GM23248 (cell line): ENCODE data around the gene GLI2. TPM values are rescaled to one million over a fixed set of nuclear protein-coding genes. Genes with fewer than 3 reads are reported as not detected.

Source experiments
- DNase-seq: peaks from one replicate; pipeline ENCODE4 v3.0.0-alpha.2; 2015
- H2AFZ ChIP-seq: fragments of 200-600 bp; sonication (generic); 2 replicates; pipeline ENCODE4 v1.6.1; 2016; ENCODE audit warnings: antibody characterized with exemption
- H3F3A ChIP-seq: fragments of 200-600 bp; sonication (generic); 2 replicates; pipeline ENCODE4 v1.6.1; 2016; ENCODE audit warnings: mild to moderate bottlenecking, antibody characterized with exemption, mixed run types; ENCODE audit not compliant: insufficient read depth
- H3K27ac ChIP-seq: fragments of 200-600 bp; sonication (generic); 2 replicates; pipeline ENCODE4 v1.5.1; 2016; ENCODE audit warnings: mild to moderate bottlenecking
- H3K27me3 ChIP-seq: fragments of 200-600 bp; sonication (generic); replicated peaks from 2 replicates; pipeline ENCODE4 v1.6.1; 2016; ENCODE audit warnings: mild to moderate bottlenecking; ENCODE audit not compliant: insufficient read depth
- H3K36me3 ChIP-seq: fragments of 200-600 bp; sonication (generic); 2 replicates; pipeline ENCODE4 v1.6.1; 2016; ENCODE audit warnings: low read depth, mild to moderate bottlenecking
- H3K4me1 ChIP-seq: fragments of 200-600 bp; sonication (generic); 2 replicates; pipeline ENCODE4 v1.6.1; 2016; ENCODE audit warnings: mild to moderate bottlenecking; ENCODE audit not compliant: insufficient read depth
- H3K4me2 ChIP-seq: fragments of 200-600 bp; sonication (generic); one replicate; pipeline ENCODE4 v1.6.1; 2016; ENCODE audit warnings: mild to moderate bottlenecking; ENCODE audit not compliant: unreplicated experiment
- H3K4me3 ChIP-seq: fragments of 200-600 bp; sonication (generic); 2 replicates; pipeline ENCODE4 v1.5.1; 2016; ENCODE audit warnings: mild to moderate bottlenecking
- H3K79me2 ChIP-seq: fragments of 200-600 bp; sonication (generic); 2 replicates; pipeline ENCODE4 v1.6.1; 2016; ENCODE audit warnings: mild to moderate bottlenecking; ENCODE audit not compliant: insufficient read depth
- H3K9ac ChIP-seq: fragments of 200-600 bp; sonication (generic); 2 replicates; pipeline ENCODE4 v1.6.1; 2016; ENCODE audit warnings: mild to moderate bottlenecking
- H3K9me2 ChIP-seq: fragments of 200-600 bp; sonication (generic); 2 replicates; pipeline ENCODE4 v1.6.1; 2016; ENCODE audit warnings: mixed run types, mild to moderate bottlenecking, moderate library complexity; ENCODE audit not compliant: insufficient read depth
- H3K9me3 ChIP-seq: fragments of 200-600 bp; sonication (generic); one replicate; pipeline ENCODE4 v1.6.1; 2017; ENCODE audit warnings: low read depth
- H4K20me1 ChIP-seq: fragments of 200-600 bp; sonication (generic); 2 replicates; pipeline ENCODE4 v1.6.0; 2016; ENCODE audit not compliant: insufficient read depth
- EZH2 ChIP-seq: fragments of 200-600 bp; sonication (generic); IDR thresholded peaks from 2 replicates; pipeline ENCODE4 v1.6.1; 2018; ENCODE audit warnings: antibody characterized with exemption, mild to moderate bottlenecking; ENCODE audit not compliant: insufficient read depth, poor library complexity, severe bottlenecking
- EZH2phosphoT487 ChIP-seq: fragments of 200-600 bp; sonication (generic); IDR thresholded peaks from 2 replicates; pipeline ENCODE4 v1.6.1; 2018; ENCODE audit warnings: antibody characterized with exemption, moderate library complexity, mild to moderate bottlenecking, low read depth; ENCODE audit not compliant: insufficient read depth
- WGBS, 2 experiments: methylation state at CpG; one replicate each; pipeline ENCODE4 v1.1.6; 2015 to 2017; ENCODE audit warnings: low lambda C conversion rate in 2 of 2, low coverage in 1 of 2; ENCODE audit errors: missing lambda C conversion rate in 2 of 2; 5-methylcytosine and 5-hydroxymethylcytosine counted together
- in situ Hi-C: fragments of 300-500 bp; cut with MboI; formaldehyde crosslinking; loops from 2 replicates; pipeline ENCODE4 v1.15.0; 2020
- polyA plus RNA-seq: library from polyadenylated mRNA; unstranded; fragments of >200 nt; fragmentation: Nextera tagmentation; extraction: Ambion mirVana; gene quantifications from 2 replicates; pipeline ENCODE4 v1.2.1, GENCODE V29; 2016
- total RNA-seq: library from RNA; depleted of rRNA; stranded (reverse); fragments of >200 nt; shearing (Covaris generic); gene quantifications from 2 replicates; pipeline ENCODE4 v1.2.3, GENCODE V29; 2014

GLI2 gene
- total and polyA plus RNA-seq, 2 experiments from 2014 or later, result 8.3 to 9.0 TPM

DNA sequence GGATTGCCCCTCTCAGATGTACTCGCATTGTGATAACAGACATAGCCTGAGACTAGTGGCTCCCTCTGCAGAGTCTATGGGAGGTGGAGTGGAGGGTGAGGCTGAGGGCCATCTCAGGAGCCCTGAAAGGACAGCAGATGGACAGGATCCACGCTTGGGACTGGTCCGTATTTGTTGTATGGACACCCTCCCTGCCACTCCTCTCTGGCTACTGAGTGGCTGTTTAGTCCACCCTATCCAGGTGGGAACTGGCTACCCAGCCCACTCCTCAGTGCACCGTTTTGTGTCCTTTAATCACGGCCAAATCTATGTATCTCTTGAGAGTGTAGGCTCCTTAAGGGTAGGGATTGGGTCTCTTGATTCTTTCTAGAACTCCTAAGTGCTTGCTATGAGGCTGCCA is 4.5 kb upstream of the GLI2 start:
- no peaks in the 10 kb centered on the region for H3K79me2 ChIP-seq
- in situ Hi-C loops, result no loop called here
- peaks cover 11% of the 10 kb centered on the region for H3K4me1 ChIP-seq
- H3K4me2 ChIP-seq, result no peak overlapping the region
- no peaks in the 10 kb centered on the region for H3K36me3 ChIP-seq
- H3K27me3 ChIP-seq, result no peaks in the 10 kb centered on the region
- no peak overlapping the region for H3K27ac ChIP-seq
- DNase-seq, result no peak
- H3F3A ChIP-seq, result peaks cover 12% of the 10 kb centered on the region; the same call in 1 of the 2 replicates
- no peak overlapping the region for H3K4me3 ChIP-seq
- no peaks in the 10 kb centered on the region for H4K20me1 ChIP-seq
- WGBS, 2 experiments, result 97 to 99% methylated on average over 5 of the region's 5 CpGs
- TF ChIP-seq EZH2, result no peak
- TF ChIP-seq EZH2phosphoT487, result no peak
- H3K9ac ChIP-seq, result no peak overlapping the region
- H3K9me2 ChIP-seq, result no peaks in the 10 kb centered on the region
- H3K9me3 ChIP-seq, result no peaks in the 10 kb centered on the region
- H2AFZ ChIP-seq, result no peak overlapping the region

DNA sequence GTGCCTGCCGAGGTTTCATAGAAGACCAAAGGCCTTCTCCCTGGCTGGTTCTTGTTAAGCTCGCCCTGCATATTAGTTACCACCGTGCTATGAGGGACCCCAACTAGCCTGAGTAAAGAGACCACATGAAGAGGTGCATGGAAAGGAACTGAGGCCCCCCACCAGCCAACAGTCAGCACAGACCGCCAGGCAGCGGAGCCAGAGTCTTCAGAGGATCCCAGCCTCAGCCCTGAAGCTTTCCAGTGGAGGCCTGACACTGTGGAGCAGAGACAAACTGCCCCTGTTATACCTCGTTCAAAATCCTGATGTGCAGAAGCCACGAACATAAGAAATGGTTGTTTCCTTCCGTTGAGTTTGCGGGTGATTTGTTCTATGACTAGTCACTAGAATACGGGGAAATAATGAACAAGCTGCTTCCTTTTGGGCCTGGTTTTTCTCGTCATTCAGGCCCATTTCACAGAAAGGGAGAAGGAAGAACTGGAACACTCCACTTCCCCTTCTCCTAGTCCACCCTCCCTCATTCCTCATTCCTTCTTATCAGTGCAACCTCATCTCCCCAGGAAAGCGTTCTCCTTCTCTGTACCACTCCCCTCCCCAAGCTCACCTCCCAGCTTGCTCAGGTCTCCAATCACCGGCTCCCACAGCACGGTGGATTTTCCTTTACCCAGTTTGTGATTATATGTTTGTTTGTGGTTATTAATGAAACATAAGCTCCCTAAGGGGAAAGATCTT is 3.0 kb upstream of the GLI2 start:
- peaks cover 4% of the 10 kb centered on the region for H3K79me2 ChIP-seq
- H3K36me3 ChIP-seq, result no peaks in the 10 kb centered on the region
- H3K9ac ChIP-seq, result no peak overlapping the region
- in situ Hi-C loops, result no loop called here
- no peak overlapping the region for H3K4me2 ChIP-seq
- H3K27me3 ChIP-seq, result no peaks in the 10 kb centered on the region
- H3K4me1 ChIP-seq, result peaks cover 11% of the 10 kb centered on the region
- WGBS, 2 experiments, result 96 to 97% methylated on average over 14 of the region's 14 CpGs
- H3F3A ChIP-seq, result peaks cover 12% of the 10 kb centered on the region; the same call in 1 of the 2 replicates
- TF ChIP-seq EZH2 (no peak), EZH2phosphoT487 (no peak)
- no peaks in the 10 kb centered on the region for H4K20me1 ChIP-seq
- no peak for DNase-seq
- no peak overlapping the region for H3K4me3 ChIP-seq
- no peaks in the 10 kb centered on the region for H3K9me2 ChIP-seq
- H2AFZ ChIP-seq, result no peak overlapping the region
- H3K27ac ChIP-seq, result no peak overlapping the region
- no peaks in the 10 kb centered on the region for H3K9me3 ChIP-seq

DNA sequence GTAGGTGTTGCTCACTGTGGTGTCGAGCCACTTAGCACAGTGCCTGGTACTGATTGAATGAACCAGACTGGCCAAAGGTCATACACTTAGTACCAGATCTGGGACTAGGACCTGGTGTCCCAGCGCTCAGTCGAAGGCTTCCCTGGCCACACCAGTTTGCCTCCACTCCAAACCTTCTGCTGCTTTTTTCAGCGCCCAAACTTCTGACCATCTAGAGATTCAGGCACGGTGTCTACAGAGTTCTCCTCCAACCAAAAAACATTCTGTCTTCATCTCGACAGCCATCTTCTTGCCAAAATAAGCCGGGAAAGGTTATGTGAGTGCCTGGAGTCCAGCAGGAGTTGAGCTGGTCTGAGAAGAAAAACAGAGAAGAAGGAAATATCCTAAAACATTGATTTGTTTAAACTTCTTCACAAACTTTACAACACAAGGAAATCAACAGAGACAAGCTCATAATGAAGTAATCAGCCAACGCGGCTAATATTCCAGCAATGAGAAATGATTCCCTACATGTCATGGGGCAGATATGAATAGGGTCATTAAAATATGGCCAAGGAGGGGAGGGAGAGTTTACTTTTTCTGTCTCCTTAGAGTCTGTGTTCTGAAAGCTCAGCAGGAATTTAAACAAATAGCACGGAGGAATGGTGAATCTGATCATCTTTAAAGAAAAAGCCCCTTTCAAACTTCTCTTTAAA is 2.3 kb upstream of the GLI2 start:
- in situ Hi-C loops, result no loop called here
- Histone ChIP-seq H3K36me3 (no peaks in the 10 kb centered on the region), H2AFZ (peak overlapping the region; percentile 19; the same call in 1 of the 2 replicates), H3K9me2 (no peaks in the 10 kb centered on the region), H4K20me1 (no peaks in the 10 kb centered on the region), H3K27ac (no peak overlapping the region), H3K9ac (no peak overlapping the region), H3K4me3 (no peak overlapping the region), H3K4me1 (peaks cover 19% of the 10 kb centered on the region), H3K4me2 (peak overlapping the region; percentile 28), H3K79me2 (peaks cover 12% of the 10 kb centered on the region), H3K27me3 (no peaks in the 10 kb centered on the region), H3K9me3 (no peaks in the 10 kb centered on the region), H3F3A (peaks cover 20% of the 10 kb centered on the region; the same call in 1 of the 2 replicates)
- 48 to 51% methylated on average over 10 of the region's 10 CpGs for WGBS, 2 experiments
- no peak for DNase-seq
- TF ChIP-seq EZH2 (no peak), EZH2phosphoT487 (no peak)

GRCh38 chr2:120734930-120735651 is 577 bp upstream of the GLI2 start:
- DNase-seq, result peak; percentile 48
- H3K4me2 ChIP-seq, result peak overlapping the region; percentile 76
- H2AFZ ChIP-seq, result peak overlapping the region; percentile 90
- H3K27ac ChIP-seq, result peak overlapping the region; percentile 79; the same call in 1 of the 2 replicates
- peaks cover 29% of the 10 kb centered on the region for H3K79me2 ChIP-seq
- H3K9me2 ChIP-seq, result no peaks in the 10 kb centered on the region
- H3K36me3 ChIP-seq, result no peaks in the 10 kb centered on the region
- WGBS, 2 experiments, result 5 to 6% methylated on average over 33 to 40 of the region's 40 CpGs
- peaks cover 9% of the 10 kb centered on the region; the same call in 1 of the 2 replicates for H3F3A ChIP-seq
- H3K27me3 ChIP-seq, result no peaks in the 10 kb centered on the region
- H3K4me1 ChIP-seq, result peaks cover 11% of the 10 kb centered on the region
- in situ Hi-C loops, result no loop called here
- H3K4me3 ChIP-seq, result peak overlapping the region; percentile 90
- H4K20me1 ChIP-seq, result no peaks in the 10 kb centered on the region
- peak overlapping the region; percentile 84 for H3K9ac ChIP-seq
- no peaks in the 10 kb centered on the region for H3K9me3 ChIP-seq
- TF ChIP-seq EZH2phosphoT487, result no peak
- no peak for TF ChIP-seq EZH2
